Measurements from ENCODE around the gene PLA2R1.

Gene PLA2R1

DNA sequence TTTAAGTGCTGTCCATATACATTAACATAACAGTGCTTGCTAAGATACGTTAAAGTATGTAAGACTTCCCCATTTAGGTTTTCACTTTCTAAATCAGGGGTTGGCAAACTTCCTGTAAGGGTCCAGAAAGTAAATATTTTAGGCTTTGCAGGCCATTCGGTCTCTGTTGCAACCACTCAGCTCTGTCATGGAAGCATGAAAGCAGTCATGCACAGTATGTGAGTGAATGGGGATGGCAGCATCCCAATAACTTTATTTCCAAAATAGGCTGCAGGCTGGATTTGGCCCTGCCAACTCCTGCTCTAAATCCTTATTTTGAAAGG lies 128.7 kb downstream of the PLA2R1 start:
- no peak for DNase-seq (ENCODE audit: low spot score)

DNA sequence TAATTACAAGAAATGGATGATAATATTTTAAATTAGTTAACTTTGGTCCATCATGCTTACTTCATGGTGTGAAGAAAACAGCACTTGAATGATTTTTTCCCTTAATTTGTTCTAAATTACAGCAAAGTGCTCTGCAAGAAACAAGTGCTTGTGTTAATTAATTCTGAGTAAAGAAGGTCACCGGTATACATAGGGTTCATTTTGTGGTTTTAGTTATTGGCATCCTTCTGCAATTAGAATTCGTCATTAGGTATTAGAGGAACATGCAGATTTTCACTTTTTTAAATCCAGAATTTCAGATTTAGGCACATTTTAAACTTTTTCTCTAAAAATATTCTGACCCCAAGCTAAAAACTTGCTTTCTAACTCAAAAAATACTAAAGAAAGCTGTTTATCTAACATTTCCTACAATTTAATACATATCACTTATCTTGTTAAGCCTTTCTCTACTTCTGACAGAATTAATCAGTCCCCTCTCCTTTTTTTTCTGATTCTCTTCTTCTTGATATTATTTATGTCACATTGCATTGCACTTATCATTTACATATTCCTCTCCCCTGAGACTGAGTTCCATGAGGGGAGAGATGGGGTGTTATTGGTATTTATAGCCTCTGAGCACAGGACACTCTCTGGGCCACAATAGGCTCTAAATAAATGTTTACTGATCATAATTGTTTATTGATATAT lies 129.2 kb downstream of the PLA2R1 start:
- DNase-seq (ENCODE audit: low spot score): no peak

DNA sequence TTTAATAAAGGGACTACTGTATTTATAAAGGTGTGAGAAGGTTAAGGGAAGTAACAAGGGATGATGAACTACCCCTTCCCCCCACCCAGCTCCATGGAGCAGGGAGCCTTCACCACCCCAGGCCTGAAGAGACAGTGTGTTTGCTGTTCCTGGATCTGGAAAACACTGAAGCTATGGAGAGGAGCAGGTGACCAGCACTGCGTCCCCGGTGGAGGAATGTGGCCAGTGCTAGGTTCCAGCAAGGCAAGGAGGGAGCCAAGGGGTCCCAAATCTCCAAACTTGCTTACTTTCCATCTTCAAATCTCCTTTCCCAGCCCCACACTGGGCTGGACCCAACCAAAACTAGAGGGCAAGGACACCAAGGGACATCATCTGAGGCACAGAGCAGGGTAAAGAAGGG lies 135.7 kb downstream of the PLA2R1 start:
- no peak for DNase-seq (ENCODE audit: low spot score)

DNA sequence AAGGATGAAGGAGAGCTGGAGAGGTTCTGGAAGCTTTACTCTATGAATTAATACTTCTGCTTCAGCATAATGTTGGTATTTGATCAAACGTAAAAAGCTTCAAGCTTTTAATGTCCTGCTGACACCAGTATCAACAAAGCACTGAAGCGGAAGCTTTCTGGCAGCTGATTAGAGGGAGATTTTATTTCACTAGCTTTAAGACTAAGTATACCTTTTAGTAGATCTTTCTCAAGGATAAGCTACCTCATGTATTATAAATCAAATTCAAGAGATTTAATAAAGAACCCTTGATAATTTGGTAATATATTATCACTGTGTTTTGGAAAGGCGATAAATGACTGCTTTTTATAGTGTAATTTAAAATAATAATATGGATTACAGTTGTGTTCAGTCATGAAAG lies 136.4 kb downstream of the PLA2R1 start:
- DNase-seq (ENCODE audit: low spot score): no peak

DNA sequence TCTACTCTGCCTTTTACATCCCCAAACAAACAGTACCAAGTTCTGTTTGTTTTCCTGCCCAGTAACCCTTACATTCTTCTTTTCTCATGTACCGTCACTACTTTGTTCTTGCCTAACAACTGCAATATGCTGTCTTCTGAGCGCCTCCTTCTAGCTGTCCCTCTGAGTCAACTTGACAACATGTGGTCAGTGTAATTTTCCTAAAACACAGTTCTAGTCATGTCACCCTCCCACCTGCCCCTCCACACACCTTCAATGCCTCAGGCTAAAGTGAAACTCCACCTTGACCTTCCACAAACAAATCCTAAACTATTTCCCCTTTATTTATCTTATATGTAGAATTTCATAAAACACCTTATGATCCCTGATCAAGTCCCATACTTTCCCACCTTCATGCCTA lies 139.9 kb downstream of the PLA2R1 start:
- no peak for DNase-seq (ENCODE audit: low spot score)

DNA sequence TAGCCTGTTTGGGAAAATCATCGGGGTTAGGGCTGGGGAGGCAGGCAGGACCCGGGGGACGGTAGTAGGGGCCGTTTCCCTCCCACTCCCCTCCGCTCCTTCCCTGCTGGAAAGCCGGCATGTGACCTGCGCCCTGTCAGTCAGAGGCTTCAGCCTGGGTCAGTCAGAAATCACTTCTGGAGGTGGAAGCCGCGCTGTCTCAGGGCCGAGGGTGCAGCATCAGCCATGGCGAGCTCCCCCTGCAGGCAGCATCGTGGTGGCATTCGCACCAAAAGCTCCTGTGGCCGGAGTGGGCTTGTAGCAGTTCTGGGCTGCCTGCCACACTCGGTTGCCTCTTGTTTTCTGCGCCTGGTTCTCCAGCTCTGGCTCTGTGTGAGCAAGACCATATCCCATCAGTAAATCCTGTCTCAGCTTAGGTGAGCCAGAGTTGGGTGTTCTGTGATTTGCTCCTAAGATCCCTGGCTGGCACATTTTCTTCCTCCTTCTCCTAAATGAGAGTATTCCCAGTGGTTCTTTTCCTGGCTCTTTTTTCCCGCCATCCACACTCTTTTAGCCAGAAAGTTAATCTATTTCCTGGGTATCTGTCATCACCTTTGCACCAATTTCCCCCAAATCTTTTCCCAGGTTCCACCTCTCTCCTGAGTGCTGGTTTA lies 140.5 kb downstream of the PLA2R1 start:
- DNase-seq (ENCODE audit: low spot score): peak; percentile 61

DNA sequence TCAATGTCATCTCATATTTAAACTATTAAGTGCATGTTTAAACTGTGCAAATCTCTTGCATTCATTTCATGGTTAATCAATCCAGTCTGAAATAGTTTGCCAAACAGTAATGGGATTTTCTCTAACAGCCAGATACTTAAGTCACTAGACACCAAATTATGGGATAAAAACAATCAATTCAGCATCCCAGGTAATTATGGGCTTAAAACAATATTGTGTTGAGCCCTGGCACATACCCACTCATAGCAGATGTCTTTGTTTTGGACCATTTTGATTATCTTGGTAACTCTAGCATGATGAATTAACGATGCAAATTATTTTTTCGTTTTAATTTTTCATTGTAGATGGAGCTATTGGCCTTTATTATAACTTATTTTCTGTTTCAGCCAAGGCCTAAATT lies 145.9 kb downstream of the PLA2R1 start:
- DNase-seq (ENCODE audit: low spot score): no peak

DNA sequence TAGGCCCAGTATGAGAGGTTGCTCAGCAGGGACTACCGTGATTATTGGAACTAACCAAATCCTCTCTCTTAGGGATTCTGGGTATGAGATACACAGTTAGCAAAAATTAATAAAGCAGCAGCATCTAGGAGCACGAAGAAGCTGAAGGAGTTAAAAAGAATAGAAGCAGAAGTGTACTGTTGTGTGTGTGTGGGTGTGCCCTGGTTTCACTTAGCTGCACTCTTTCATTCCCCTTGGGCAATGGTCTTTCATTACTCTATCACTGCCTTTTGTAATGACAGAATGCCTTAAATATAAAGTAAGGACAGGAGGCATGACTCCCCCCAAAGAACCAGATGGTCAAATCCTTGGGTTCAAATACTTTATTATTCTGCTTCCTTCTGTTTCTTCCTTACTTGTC lies 148.5 kb downstream of the PLA2R1 start:
- no peak for DNase-seq (ENCODE audit: low spot score)

DNA sequence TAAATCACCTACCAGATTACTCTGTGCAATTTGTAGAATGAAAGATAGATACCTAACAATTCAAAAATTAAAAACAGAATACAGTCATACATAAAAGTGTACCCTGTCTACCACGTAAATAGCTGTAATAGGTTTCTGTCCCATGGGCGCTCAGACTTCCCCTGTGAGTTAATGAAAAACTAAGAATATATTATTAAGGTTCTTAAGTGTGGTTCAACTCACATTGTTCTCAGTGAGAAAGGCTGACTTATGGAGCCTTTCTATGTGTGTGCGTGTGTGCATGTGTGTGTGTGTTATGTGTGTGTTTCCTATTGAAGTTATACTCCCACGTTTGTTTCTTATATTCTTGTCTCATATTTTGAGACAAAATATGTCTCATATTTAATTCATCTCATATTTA lies 149.8 kb downstream of the PLA2R1 start:
- DNase-seq (ENCODE audit: low spot score): no peak

DNA sequence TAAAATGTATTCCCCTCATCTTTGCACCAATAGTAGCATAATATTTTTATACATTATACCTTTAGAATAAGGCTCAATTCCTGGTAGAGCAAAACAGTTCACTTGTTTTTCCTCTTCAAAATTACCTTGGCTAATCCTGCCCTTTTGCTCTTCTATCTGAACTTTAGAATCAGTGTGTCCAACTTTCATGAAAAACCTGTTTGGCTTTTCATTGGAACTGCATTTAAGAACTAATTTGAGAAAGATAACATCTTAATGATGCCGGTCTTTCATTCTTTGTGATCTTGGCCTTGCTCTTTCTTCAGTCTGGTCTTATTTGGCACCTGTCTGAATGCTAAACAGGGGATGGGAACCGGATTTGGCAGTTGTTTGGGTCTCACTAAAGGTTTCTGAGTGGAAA lies 151.5 kb downstream of the PLA2R1 start:
- DNase-seq (ENCODE audit: low spot score): no peak

DNA sequence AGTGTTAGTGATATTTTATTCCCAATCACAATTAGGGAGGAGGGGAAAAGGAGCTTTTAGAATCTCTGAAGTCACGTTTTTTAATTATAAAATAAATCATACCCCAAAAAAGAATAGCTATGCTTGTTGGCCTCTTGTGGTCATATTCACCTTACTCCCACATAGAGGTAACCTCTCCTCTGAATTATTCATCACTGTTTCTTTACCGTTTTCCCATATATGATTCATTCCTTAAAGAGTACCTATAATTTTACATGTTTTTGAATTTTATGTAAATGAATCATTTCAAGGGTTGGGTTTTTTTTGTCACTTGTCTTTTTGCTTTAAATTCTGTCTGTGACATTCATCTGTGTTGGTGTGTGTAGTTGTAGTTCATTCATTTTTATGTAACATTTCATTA lies 153.8 kb downstream of the PLA2R1 start:
- no peak for DNase-seq (ENCODE audit: low spot score)

DNA sequence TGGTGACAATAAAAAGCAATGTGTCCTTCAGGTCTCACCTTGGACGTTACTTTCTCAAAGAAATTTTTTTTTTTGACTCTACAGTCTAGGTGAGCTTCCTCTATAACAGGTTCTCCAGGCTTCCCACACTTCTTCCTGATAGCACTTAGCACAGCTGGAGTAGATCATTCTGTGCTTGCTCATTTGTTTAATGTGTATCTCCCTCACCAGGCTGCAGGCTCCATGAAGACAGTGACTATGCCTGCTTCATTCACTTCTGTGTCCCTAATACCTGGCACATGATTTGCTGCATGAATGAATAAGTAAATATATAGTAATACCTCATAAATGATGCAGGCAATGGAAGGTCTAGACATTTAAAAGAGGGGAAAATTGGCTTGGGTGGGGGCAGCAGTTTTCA lies 154.5 kb downstream of the PLA2R1 start:
- no peak for DNase-seq (ENCODE audit: low spot score)

DNA sequence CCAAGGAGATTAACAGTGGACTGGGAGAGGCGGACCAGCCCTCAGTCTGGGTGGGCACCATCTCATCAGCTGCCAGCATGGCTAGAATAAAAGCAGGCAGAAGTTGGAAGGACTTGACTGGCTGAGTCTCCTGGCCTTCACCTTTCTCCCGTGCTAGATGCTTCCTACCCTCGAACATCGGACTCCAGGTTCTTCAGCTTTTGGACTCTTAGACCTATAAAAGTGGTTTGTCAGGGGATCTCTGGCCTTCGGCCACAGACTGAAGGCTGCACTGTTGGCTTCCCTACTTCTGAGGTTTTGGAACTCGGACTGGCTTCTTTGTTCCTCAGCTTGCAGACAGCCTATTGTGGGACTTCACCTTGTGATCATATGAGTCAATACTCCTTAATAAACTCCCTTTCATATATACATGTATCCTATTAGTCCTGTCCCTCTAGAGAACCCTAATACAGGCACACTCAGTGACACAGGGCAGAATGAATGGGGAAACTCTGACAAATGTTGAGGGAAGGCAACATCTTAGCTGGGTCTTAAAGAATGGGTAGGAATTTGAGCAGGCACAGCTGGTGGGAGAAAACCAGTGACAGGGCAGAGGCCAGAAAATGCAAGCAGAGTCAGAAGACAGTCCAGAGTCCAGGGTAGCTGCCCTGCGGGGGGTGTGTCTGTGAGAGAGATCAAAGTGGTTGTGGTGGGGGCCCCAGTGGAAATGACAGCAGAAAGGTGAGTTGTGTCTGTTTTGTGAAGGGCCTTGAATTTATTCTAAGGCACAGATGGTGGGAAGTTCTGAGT lies 156.3 kb downstream of the PLA2R1 start:
- DNase-seq (ENCODE audit: low spot score): no peak

DNA sequence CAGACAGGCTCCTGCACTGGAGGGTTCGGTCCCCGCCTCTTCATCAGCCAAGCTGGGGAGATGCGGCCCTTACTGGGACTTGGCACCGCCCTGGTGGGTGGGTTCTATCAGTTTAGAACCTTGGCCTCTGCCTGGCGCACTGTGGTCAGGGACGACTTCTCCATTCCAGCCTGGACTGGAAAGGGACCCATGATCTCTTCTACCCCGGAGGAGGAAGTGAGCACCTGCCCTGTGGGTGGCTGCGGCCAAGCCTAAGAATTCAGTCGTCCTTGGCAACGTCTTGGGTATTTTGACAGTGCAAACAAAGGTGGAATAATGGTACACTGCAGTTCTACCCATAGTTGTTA lies 157.5 kb downstream of the PLA2R1 start:
- DNase-seq (ENCODE audit: low spot score): no peak

DNA sequence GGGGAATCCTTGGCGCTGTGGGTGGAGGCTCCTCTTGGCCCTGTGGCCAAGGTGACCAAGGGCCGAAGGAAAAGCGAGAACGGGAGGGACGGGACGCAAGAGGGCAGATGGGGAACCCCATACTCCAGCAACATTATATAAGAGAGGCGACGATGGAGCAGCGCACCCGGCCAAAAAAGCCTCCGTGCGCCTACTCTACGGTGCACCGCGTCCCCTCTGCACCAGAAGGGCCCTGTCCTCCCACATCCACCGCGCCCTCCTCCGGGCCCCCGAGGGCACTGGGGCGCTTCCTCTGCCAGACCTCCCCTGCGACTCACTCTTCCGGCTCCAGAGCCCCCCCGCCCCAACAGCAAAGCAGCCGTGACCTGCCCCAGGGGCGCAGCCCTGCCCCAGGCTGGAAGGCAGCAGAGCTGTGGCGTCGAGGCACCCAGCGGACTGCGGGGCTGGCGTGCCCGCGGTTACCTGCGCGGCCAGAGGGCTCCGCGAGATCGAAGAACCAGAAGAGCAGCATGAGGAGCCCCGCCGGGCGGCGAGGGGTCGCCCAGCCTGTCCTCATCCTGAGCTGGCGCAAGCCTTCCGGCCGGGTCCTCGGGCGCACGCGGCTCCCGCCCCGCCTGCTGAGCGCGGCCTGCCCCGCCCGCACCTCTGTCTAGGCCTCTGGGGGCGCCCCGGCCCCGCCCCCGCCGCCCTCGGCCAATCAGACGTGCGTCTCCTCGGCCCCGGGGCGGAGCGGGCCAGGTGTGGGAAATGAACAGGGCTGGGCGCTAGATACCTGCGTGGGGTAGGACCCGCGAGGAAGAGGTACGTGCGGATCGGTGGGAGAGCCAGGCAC lies 158.1 kb downstream of the PLA2R1 start, which contains the start of gene LY75:
Gene LY75, minus strand, starts transcription at position 630 of the 832 bp plus-strand sequence.
- peak; percentile 53 for DNase-seq (ENCODE audit: low spot score)

DNA sequence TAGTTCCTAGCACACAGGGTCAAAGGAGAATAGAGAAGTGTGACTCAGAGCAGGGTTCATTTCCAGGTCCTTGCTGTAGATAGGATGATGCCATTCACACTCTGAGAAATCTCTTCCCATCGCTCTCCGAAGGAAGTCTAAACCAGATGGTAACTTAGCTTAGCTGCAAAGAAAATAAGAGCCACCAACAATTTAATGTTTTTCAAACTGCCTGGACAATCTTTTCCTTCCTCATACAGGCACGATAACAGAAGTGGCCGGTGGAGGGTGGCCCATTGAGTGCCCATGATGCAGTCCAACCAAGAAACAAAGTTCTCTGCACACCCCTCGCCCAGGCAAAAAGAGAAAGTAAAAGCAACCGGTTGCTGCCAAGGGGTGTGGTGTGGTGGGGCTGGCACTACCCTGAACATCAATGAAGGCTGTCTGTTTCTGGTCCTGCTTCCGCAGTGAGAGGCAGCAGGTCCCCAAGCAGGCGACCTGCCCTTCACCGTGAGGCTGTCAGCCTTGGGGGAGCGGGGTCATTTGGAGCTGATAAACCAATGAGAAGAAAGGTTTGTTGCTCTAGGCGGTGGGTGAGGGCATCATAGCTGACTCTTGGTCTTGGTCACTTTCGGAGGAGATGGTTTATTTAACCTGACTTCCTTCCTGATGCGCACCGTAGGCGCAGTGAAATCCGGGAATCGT lies 158.8 kb downstream of the PLA2R1 start:
- DNase-seq (ENCODE audit: low spot score): peak; percentile 46

DNA sequence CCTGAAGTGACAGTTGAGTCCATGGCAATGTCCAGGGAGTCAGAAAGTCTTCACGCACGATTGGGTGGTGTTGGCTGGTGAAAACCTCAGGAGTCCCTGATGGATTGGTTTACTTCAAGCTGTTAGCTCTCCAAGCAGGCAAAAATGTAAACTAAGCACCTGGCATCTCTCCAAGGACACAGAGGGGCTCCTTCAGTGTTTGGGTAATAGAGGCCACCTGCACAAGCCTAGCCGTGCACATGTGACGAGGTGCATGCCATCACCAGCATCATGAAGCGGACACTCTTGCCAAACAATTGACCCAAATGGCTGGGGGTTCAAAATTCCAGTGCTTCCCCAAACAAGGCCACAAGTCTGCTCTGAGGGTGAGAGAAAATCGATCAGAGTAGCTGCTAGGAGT lies 159.7 kb downstream of the PLA2R1 start:
- DNase-seq (ENCODE audit: low spot score): no peak

DNA sequence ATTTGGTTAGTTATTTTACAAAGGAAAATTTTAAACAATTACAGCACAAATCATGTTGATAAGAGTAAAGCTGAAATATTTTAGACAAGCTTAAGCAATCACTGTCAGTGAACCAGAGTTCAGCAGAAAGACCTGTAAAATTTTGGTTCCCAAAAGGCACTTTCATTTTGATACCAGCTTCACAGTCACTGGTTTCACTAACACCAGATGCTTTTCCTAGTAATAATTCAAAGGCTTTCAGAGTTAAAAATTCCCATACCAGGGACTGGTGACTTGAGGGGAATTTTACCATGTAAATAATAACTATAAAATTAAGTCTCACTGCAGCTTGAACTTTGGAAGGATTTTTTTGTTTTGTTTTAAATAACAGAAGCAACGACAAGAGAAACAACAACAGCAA lies 162.1 kb downstream of the PLA2R1 start:
- DNase-seq (ENCODE audit: low spot score): no peak

DNA sequence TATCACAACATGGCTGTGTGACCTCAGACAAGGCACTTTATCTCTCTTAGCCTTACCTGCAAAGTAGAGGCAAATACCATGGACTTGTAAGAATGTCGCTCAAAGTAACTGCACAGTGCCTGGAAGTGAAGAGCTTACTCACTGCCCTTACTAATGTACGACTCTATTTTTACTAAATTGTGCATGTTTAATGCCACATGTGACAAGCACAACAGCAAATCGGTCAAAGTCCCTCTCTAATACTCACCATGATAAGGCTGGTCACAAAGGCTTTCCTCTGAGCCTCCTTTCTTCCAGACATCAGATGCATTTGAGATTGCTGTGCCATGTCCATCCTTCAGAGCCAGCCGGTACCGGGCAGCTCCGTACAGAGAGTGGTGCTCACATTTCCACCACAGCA lies 164.0 kb downstream of the PLA2R1 start:
- DNase-seq (ENCODE audit: low spot score): no peak

DNA sequence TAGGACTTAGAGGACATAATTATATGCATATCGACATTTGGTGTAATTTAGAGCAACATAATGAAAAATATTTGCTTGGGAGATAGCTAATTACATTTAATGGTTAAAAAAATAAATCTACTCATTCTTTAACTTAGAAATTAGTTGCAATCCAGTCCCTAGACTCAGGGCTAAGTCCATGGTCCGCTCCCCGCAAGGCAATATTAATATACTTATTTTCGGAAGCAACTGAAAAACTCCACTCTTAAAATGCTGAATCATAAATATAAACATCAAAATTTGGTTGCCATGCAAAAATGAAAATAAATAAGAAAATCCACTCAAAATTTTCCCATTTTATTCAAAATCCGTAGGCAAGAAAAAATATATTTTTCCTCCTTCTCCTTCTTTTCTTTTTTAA lies 164.7 kb downstream of the PLA2R1 start:
- no peak for DNase-seq (ENCODE audit: low spot score)

DNA sequence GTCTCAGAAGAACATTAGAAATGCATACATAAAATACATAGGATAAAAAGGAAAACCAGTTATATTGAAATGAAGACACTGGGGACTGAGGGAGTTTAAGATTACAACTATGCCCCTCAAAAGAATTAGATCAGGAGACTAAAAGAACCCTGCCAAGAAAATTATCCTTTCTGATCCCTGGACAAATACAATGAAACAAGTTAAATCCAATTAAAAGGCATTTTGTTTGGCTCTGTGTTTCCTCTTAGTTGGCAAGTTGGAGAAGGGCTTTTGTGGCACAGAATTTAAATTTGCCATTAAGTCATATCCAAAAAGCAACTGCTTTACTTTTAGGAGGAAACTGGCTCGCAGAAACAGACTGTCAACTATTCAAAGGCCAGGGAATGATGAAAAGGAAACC lies 165.3 kb downstream of the PLA2R1 start:
- no peak for DNase-seq (ENCODE audit: low spot score)

All from AG20443 (cell line).